ENCODE measurements around the gene MSLN. TPM values are rescaled to one million over a fixed set of nuclear protein-coding genes. Genes with fewer than 3 reads are reported as not detected.

MSLN gene
- total and polyA plus RNA-seq, 2 donors = 0.61 to 2.6 TPM

GRCh38 chr16:788399-789126, 28.0 kb downstream of the MSLN start, which contains the start of gene CHTF18:
CHTF18 (plus strand) TSS chr16:788620; CDS start chr16:788685, 65 bp downstream.
- under 1% methylated on average over 96 of the region's 97 CpGs for WGBS
- peak within 1 kb of the TSS; percentile 76 to 95 for H3K4me3 ChIP-seq (ENCODE audit: low read length in 2 of 2)
- peaks cover 15 to 18% of the 10 kb centered on the region in 2 donors for H3K4me1 ChIP-seq (ENCODE audit: control insufficient read depth in 2 of 2, insufficient read depth in 2 of 2, low read length in 2 of 2)
- DNase-seq (ENCODE audit: low read depth in 6 of 9, low spot score in 9 of 9) = peak; percentile 24 to 95 (median 87)
- peaks cover 33 to 49% of the 10 kb centered on the region in 2 donors for H3K36me3 ChIP-seq (ENCODE audit: control insufficient read depth in 2 of 2, insufficient read depth in 2 of 2, low read length in 1 of 2)
- peak within 1 kb of the TSS in 1 of 2 donors; percentile 74 for H3K27ac ChIP-seq (ENCODE audit: low read depth in 1 of 2, low read length in 1 of 2)
- H3K27me3 ChIP-seq (ENCODE audit: control insufficient read depth in 2 of 2, insufficient read depth in 1 of 2, low read length in 1 of 2) = no peaks in the 10 kb centered on the region
- peaks cover 0 to 6% of the 10 kb centered on the region in 2 donors for H3K9me3 ChIP-seq (ENCODE audit: control insufficient read depth in 2 of 2, insufficient read depth in 1 of 2, low read length in 1 of 2)

GRCh38 chr16:789191-789850, 28.8 kb downstream of the MSLN start:
- Histone ChIP-seq H3K4me3 (ENCODE audit: low read length in 2 of 2) (peak overlapping the region; percentile 68 to 95), H3K27ac (ENCODE audit: low read depth in 1 of 2, low read length in 1 of 2) (no peak overlapping the region), H3K36me3 (ENCODE audit: control insufficient read depth in 2 of 2, insufficient read depth in 2 of 2, low read length in 1 of 2) (peaks cover 33 to 55% of the 10 kb centered on the region in 2 donors), H3K9me3 (ENCODE audit: control insufficient read depth in 2 of 2, insufficient read depth in 1 of 2, low read length in 1 of 2) (peaks cover 0 to 6% of the 10 kb centered on the region in 2 donors), H3K4me1 (ENCODE audit: control insufficient read depth in 2 of 2, insufficient read depth in 2 of 2, low read length in 2 of 2) (peaks cover 15 to 18% of the 10 kb centered on the region in 2 donors), H3K27me3 (ENCODE audit: control insufficient read depth in 2 of 2, insufficient read depth in 1 of 2, low read length in 1 of 2) (no peaks in the 10 kb centered on the region)
- DNase-seq (ENCODE audit: low read depth in 6 of 9, low spot score in 9 of 9) = no peak
- WGBS = 88% methylated on average over 33 of the region's 33 CpGs

- Histone ChIP-seq H3K36me3 (ENCODE audit: control insufficient read depth in 2 of 2, insufficient read depth in 2 of 2, low read length in 1 of 2) (peaks cover 30 to 57% of the 10 kb centered on the region in 2 donors), H3K4me1 (ENCODE audit: control insufficient read depth in 2 of 2, insufficient read depth in 2 of 2, low read length in 2 of 2) (peaks cover 15 to 18% of the 10 kb centered on the region in 2 donors), H3K27me3 (ENCODE audit: control insufficient read depth in 2 of 2, insufficient read depth in 1 of 2, low read length in 1 of 2) (no peaks in the 10 kb centered on the region), H3K27ac (ENCODE audit: low read depth in 1 of 2, low read length in 1 of 2) (no peak overlapping the region), H3K9me3 (ENCODE audit: control insufficient read depth in 2 of 2, insufficient read depth in 1 of 2, low read length in 1 of 2) (peaks cover 0 to 6% of the 10 kb centered on the region in 2 donors), H3K4me3 (ENCODE audit: low read length in 2 of 2) (no peak overlapping the region)
- WGBS = 98% methylated on average over 17 of the region's 17 CpGs
- no peak for DNase-seq (ENCODE audit: low read depth in 6 of 9, low spot score in 9 of 9)
Measured at GRCh38 chr16:790086-790485, 29.6 kb downstream of the MSLN start.

- H3K27me3 ChIP-seq (ENCODE audit: control insufficient read depth in 2 of 2, insufficient read depth in 1 of 2, low read length in 1 of 2) = no peaks in the 10 kb centered on the region
- DNase-seq (ENCODE audit: low read depth in 6 of 9, low spot score in 9 of 9) = no peak
- peaks cover 25 to 48% of the 10 kb centered on the region in 2 donors for H3K36me3 ChIP-seq (ENCODE audit: control insufficient read depth in 2 of 2, insufficient read depth in 2 of 2, low read length in 1 of 2)
- H3K4me3 ChIP-seq (ENCODE audit: low read length in 2 of 2) = no peak overlapping the region
- H3K9me3 ChIP-seq (ENCODE audit: control insufficient read depth in 2 of 2, insufficient read depth in 1 of 2, low read length in 1 of 2) = peaks cover 0 to 6% of the 10 kb centered on the region in 2 donors
- no peak overlapping the region for H3K27ac ChIP-seq (ENCODE audit: low read depth in 1 of 2, low read length in 1 of 2)
- 99% methylated on average over 23 of the region's 23 CpGs for whole genome bisulfite sequencing
- peaks cover 15 to 18% of the 10 kb centered on the region in 2 donors for H3K4me1 ChIP-seq (ENCODE audit: control insufficient read depth in 2 of 2, insufficient read depth in 2 of 2, low read length in 2 of 2)
Measured at GRCh38 chr16:791131-791530, 30.6 kb downstream of the MSLN start.

GRCh38 chr16:792221-792995, 31.9 kb downstream of the MSLN start:
- Histone ChIP-seq H3K4me3 (ENCODE audit: low read length in 2 of 2) (no peak overlapping the region), H3K9me3 (ENCODE audit: control insufficient read depth in 2 of 2, insufficient read depth in 1 of 2, low read length in 1 of 2) (peaks cover 0 to 6% of the 10 kb centered on the region in 2 donors), H3K36me3 (ENCODE audit: control insufficient read depth in 2 of 2, insufficient read depth in 2 of 2, low read length in 1 of 2) (peaks cover 24 to 46% of the 10 kb centered on the region in 2 donors), H3K27me3 (ENCODE audit: control insufficient read depth in 2 of 2, insufficient read depth in 1 of 2, low read length in 1 of 2) (no peaks in the 10 kb centered on the region), H3K27ac (ENCODE audit: low read depth in 1 of 2, low read length in 1 of 2) (no peak overlapping the region), H3K4me1 (ENCODE audit: control insufficient read depth in 2 of 2, insufficient read depth in 2 of 2, low read length in 2 of 2) (peaks cover 11 to 13% of the 10 kb centered on the region in 2 donors)
- WGBS = 97% methylated on average over 46 of the region's 46 CpGs
- no peak for DNase-seq (ENCODE audit: low read depth in 6 of 9, low spot score in 9 of 9)

GRCh38 chr16:793414-793813, 32.9 kb downstream of the MSLN start:
- Histone ChIP-seq H3K27me3 (ENCODE audit: control insufficient read depth in 2 of 2, insufficient read depth in 1 of 2, low read length in 1 of 2) (peaks cover 0 to under 1% of the 10 kb centered on the region in 2 donors), H3K4me1 (ENCODE audit: control insufficient read depth in 2 of 2, insufficient read depth in 2 of 2, low read length in 2 of 2) (peaks cover 9 to 10% of the 10 kb centered on the region in 2 donors), H3K9me3 (ENCODE audit: control insufficient read depth in 2 of 2, insufficient read depth in 1 of 2, low read length in 1 of 2) (peaks cover 3 to 6% of the 10 kb centered on the region in 2 donors), H3K27ac (ENCODE audit: low read depth in 1 of 2, low read length in 1 of 2) (no peak overlapping the region), H3K4me3 (ENCODE audit: low read length in 2 of 2) (no peak overlapping the region), H3K36me3 (ENCODE audit: control insufficient read depth in 2 of 2, insufficient read depth in 2 of 2, low read length in 1 of 2) (peaks cover 24 to 52% of the 10 kb centered on the region in 2 donors)
- 97% methylated on average over 8 of the region's 8 CpGs for WGBS
- no peak for DNase-seq (ENCODE audit: low read depth in 6 of 9, low spot score in 9 of 9)

- WGBS = 94% methylated on average over 40 of the region's 40 CpGs
- H3K4me3 ChIP-seq (ENCODE audit: low read length in 2 of 2) = no peak overlapping the region
- H3K9me3 ChIP-seq (ENCODE audit: control insufficient read depth in 2 of 2, insufficient read depth in 1 of 2, low read length in 1 of 2) = peaks cover 3 to 5% of the 10 kb centered on the region in 2 donors
- DNase-seq (ENCODE audit: low read depth in 6 of 9, low spot score in 9 of 9) = no peak
- H3K36me3 ChIP-seq (ENCODE audit: control insufficient read depth in 2 of 2, insufficient read depth in 2 of 2, low read length in 1 of 2) = peaks cover 24 to 55% of the 10 kb centered on the region in 2 donors
- no peak overlapping the region for H3K27ac ChIP-seq (ENCODE audit: low read depth in 1 of 2, low read length in 1 of 2)
- peaks cover 4 to 6% of the 10 kb centered on the region in 2 donors for H3K4me1 ChIP-seq (ENCODE audit: control insufficient read depth in 2 of 2, insufficient read depth in 2 of 2, low read length in 2 of 2)
- H3K27me3 ChIP-seq (ENCODE audit: control insufficient read depth in 2 of 2, insufficient read depth in 1 of 2, low read length in 1 of 2) = peaks cover 4 to 9% of the 10 kb centered on the region in 2 donors
Measured at GRCh38 chr16:794091-794822, 33.7 kb downstream of the MSLN start.

- Histone ChIP-seq H3K9me3 (ENCODE audit: control insufficient read depth in 2 of 2, insufficient read depth in 1 of 2, low read length in 1 of 2) (peaks cover 0 to 3% of the 10 kb centered on the region in 2 donors), H3K4me1 (ENCODE audit: control insufficient read depth in 2 of 2, insufficient read depth in 2 of 2, low read length in 2 of 2) (no peaks in the 10 kb centered on the region), H3K27me3 (ENCODE audit: control insufficient read depth in 2 of 2, insufficient read depth in 1 of 2, low read length in 1 of 2) (peaks cover 11 to 16% of the 10 kb centered on the region in 2 donors), H3K4me3 (ENCODE audit: low read length in 2 of 2) (no peak overlapping the region), H3K27ac (ENCODE audit: low read depth in 1 of 2, low read length in 1 of 2) (no peak overlapping the region), H3K36me3 (ENCODE audit: control insufficient read depth in 2 of 2, insufficient read depth in 2 of 2, low read length in 1 of 2) (peaks cover 24 to 55% of the 10 kb centered on the region in 2 donors)
- no peak for DNase-seq (ENCODE audit: low read depth in 6 of 9, low spot score in 9 of 9)
- WGBS = 93% methylated on average over 31 of the region's 31 CpGs
Measured at GRCh38 chr16:794853-795466, 34.4 kb downstream of the MSLN start.
